Neuronal stem cell (in vitro differentiated cells): ENCODE data around the gene SLC2A13.

Source experiments
- DNase-seq: peaks from one replicate; pipeline ENCODE4 v3.0.0-alpha.2; 2013; ENCODE audit warnings: low spot score
- H2AFZ ChIP-seq: one replicate; pipeline ENCODE4 v1.6.1; 2013; ENCODE audit warnings: mild to moderate bottlenecking, low read length, inconsistent platforms
- H2AK5ac ChIP-seq: 2 replicates; pipeline ENCODE4 v1.6.1; 2013; ENCODE audit warnings: low read depth, mild to moderate bottlenecking, inconsistent platforms, low read length, moderate library complexity, mixed read lengths
- H2BK120ac ChIP-seq: 2 replicates; pipeline ENCODE4 v1.6.1; 2013; ENCODE audit warnings: low read depth, mild to moderate bottlenecking, inconsistent platforms, low read length, moderate library complexity, mixed read lengths
- H2BK12ac ChIP-seq: one replicate; pipeline ENCODE4 v1.6.1; 2013; ENCODE audit warnings: low read length, inconsistent platforms
- H2BK15ac ChIP-seq: 2 replicates; pipeline ENCODE4 v1.6.1; 2013; ENCODE audit warnings: mild to moderate bottlenecking, low read length, inconsistent platforms, mixed read lengths
- H2BK5ac ChIP-seq: one replicate; pipeline ENCODE4 v1.6.1; 2013; ENCODE audit warnings: inconsistent platforms, mild to moderate bottlenecking, low read length, moderate library complexity
- H3K14ac ChIP-seq: one replicate; pipeline ENCODE4 v1.6.1; 2013; ENCODE audit warnings: low read length, inconsistent platforms
- H3K18ac ChIP-seq: 2 replicates; pipeline ENCODE4 v1.6.1; 2013; ENCODE audit warnings: low read length, inconsistent platforms
- H3K23ac ChIP-seq: 2 replicates; pipeline ENCODE4 v1.6.1; 2013; ENCODE audit warnings: low read depth, mild to moderate bottlenecking, mixed read lengths, low read length, inconsistent platforms; ENCODE audit not compliant: poor library complexity
- H3K27ac ChIP-seq: replicated peaks from 3 replicates; pipeline ENCODE4 v1.5.1; 2013; ENCODE audit warnings: low read length, inconsistent platforms
- H3K27me3 ChIP-seq, 3 experiments: 2 replicates each; pipeline ENCODE4 v1.6.1; 2013; ENCODE audit warnings: low read length in 3 of 3, mild to moderate bottlenecking in 2 of 3, inconsistent platforms in 1 of 3, low read depth in 1 of 3, mixed read lengths in 1 of 3, moderate library complexity in 1 of 3; ENCODE audit not compliant: control insufficient read depth in 3 of 3, insufficient read depth in 3 of 3
- H3K36me3 ChIP-seq, 2 donors: replicated peaks in 1 of 2; 2 replicates each; pipeline ENCODE4 v1.6.1; 2013; ENCODE audit warnings: low read length in 2 of 2; ENCODE audit not compliant: control insufficient read depth in 2 of 2, insufficient read depth in 2 of 2
- H3K4ac ChIP-seq: 2 replicates; pipeline ENCODE4 v1.6.1; 2013; ENCODE audit warnings: inconsistent platforms, mild to moderate bottlenecking, low read length, moderate library complexity
- H3K4me1 ChIP-seq, 2 donors: 1 replicate in 1 of 2; 2 replicates in 1 of 2; pipeline ENCODE4 v1.6.1; 2013; ENCODE audit warnings: low read length in 2 of 2, low read depth in 1 of 2; ENCODE audit not compliant: control insufficient read depth in 2 of 2, insufficient read depth in 1 of 2
- H3K4me2 ChIP-seq: one replicate; pipeline ENCODE4 v1.6.1; 2013; ENCODE audit warnings: mild to moderate bottlenecking, low read length, inconsistent platforms; ENCODE audit not compliant: insufficient read depth, poor library complexity, severe bottlenecking
- H3K4me3 ChIP-seq, 2 donors: 2 replicates each; pipeline ENCODE4 v1.5.1; 2013; ENCODE audit warnings: low read length in 2 of 2, mild to moderate bottlenecking in 2 of 2, inconsistent platforms in 1 of 2, moderate library complexity in 1 of 2
- H3K79me1 ChIP-seq: one replicate; pipeline ENCODE4 v1.6.1; 2013; ENCODE audit warnings: low read depth, mild to moderate bottlenecking, inconsistent platforms, low read length, moderate library complexity
- H3K9ac ChIP-seq: one replicate; pipeline ENCODE4 v1.6.1; 2013; ENCODE audit warnings: mild to moderate bottlenecking, low read depth, low read length, inconsistent platforms; ENCODE audit not compliant: poor library complexity
- H3K9me3 ChIP-seq, 2 donors: replicated peaks in 1 of 2; 2 replicates each; pipeline versions ENCODE3 to v1.6.1; 2013; ENCODE audit warnings: low read length in 2 of 2, mild to moderate bottlenecking in 2 of 2, inconsistent platforms in 1 of 2, low read depth in 1 of 2, mixed read lengths in 1 of 2, moderate library complexity in 1 of 2; ENCODE audit not compliant: control insufficient read depth in 2 of 2, insufficient read depth in 1 of 2
- H4K8ac ChIP-seq: one replicate; pipeline ENCODE4 v1.6.1; 2013; ENCODE audit warnings: low read depth, mild to moderate bottlenecking, inconsistent platforms, low read length, moderate library complexity
- H4K91ac ChIP-seq: one replicate; pipeline ENCODE4 v1.6.1; 2013; ENCODE audit warnings: low read length, low read depth, mild to moderate bottlenecking, inconsistent platforms; ENCODE audit not compliant: poor library complexity
- WGBS, 2 donors: extraction: QIAGEN DNeasy Blood & Tissue Kit; methylation state at CpG; one replicate each; pipeline ENCODE4 v1.1.7; 2013; ENCODE audit warnings: missing lambda C conversion rate in 2 of 2, mixed read lengths in 1 of 2; ENCODE audit not compliant: insufficient read length in 2 of 2, insufficient replicate concordance in 1 of 2; ENCODE audit errors: extremely low coverage in 2 of 2; 5-methylcytosine and 5-hydroxymethylcytosine counted together

SLC2A13 gene

DNA sequence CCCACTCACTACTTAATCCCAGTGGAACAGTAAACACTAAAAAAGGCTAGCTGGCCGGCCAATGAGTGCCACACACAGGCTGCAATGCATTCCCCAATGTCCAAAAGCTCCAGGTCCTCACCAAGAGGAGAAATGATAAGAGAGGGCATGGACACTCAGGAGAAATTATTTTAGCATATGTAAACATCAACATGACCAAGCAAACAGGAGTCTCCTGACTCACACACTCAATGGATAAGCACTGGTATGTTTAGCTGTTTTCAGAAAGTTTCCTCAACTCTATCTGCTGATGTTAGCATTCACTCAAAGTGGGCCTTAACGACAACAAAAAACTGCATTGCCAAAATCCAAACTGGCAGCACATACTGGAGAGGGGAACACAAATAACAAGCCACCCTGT is 105.0 kb downstream of the SLC2A13 start:
- H3K4me1 ChIP-seq: peaks cover 0 to 3% of the 10 kb centered on the region in 2 donors
- H3K4ac ChIP-seq: no peak overlapping the region
- no peak overlapping the region for H3K9ac ChIP-seq
- peaks cover 2 to 6% of the 10 kb centered on the region in 2 donors for H3K9me3 ChIP-seq
- no peak overlapping the region for H4K91ac ChIP-seq
- H3K27me3 ChIP-seq: no peaks in the 10 kb centered on the region
- H2AFZ ChIP-seq: no peak overlapping the region
- H3K23ac ChIP-seq: no peak overlapping the region
- no peak overlapping the region for H3K4me2 ChIP-seq
- H2BK12ac ChIP-seq: no peak overlapping the region
- no peak overlapping the region for H2BK15ac ChIP-seq
- no peaks in the 10 kb centered on the region for H3K36me3 ChIP-seq
- no CpG with 5 or more reads among the region's 2 CpGs for WGBS, 2 donors
- H3K4me3 ChIP-seq: no peak overlapping the region
- no peaks in the 10 kb centered on the region for H3K79me1 ChIP-seq
- no peak overlapping the region for H2BK5ac ChIP-seq
- H3K14ac ChIP-seq: no peak overlapping the region
- H3K27ac ChIP-seq: no peak overlapping the region
- DNase-seq: no peak
- no peak overlapping the region for H3K18ac ChIP-seq
- H2BK120ac ChIP-seq: no peak overlapping the region
- no peak overlapping the region for H4K8ac ChIP-seq
- H2AK5ac ChIP-seq: no peak overlapping the region

GRCh38 chr12:39993268-39993667 is 112.6 kb downstream of the SLC2A13 start:
- H2BK12ac ChIP-seq: no peak overlapping the region
- H3K18ac ChIP-seq: no peak overlapping the region
- no peak overlapping the region for H4K91ac ChIP-seq
- no peak overlapping the region for H3K14ac ChIP-seq
- H3K23ac ChIP-seq: no peak overlapping the region
- no peak overlapping the region for H3K4me2 ChIP-seq
- DNase-seq: no peak
- no peak overlapping the region for H2BK120ac ChIP-seq
- no peak overlapping the region for H4K8ac ChIP-seq
- H3K9me3 ChIP-seq: peaks cover 0 to 6% of the 10 kb centered on the region in 2 donors
- no peak overlapping the region for H2AFZ ChIP-seq
- H3K36me3 ChIP-seq: no peaks in the 10 kb centered on the region
- H3K4ac ChIP-seq: no peak overlapping the region
- H2BK15ac ChIP-seq: no peak overlapping the region
- H3K4me3 ChIP-seq: no peak overlapping the region
- peaks cover 0 to 5% of the 10 kb centered on the region in 2 donors for H3K4me1 ChIP-seq
- H3K27me3 ChIP-seq: peaks cover 0 to 2% (median 0%) of the 10 kb centered on the region in 3 experiments
- H3K9ac ChIP-seq: no peak overlapping the region
- H3K79me1 ChIP-seq: no peaks in the 10 kb centered on the region
- H2AK5ac ChIP-seq: no peak overlapping the region
- no peak overlapping the region for H2BK5ac ChIP-seq
- no CpG with 5 or more reads among the region's 1 CpG for WGBS, 2 donors
- H3K27ac ChIP-seq: no peak overlapping the region

GRCh38 chr12:39990122-39991101 is 115.5 kb downstream of the SLC2A13 start:
- Histone ChIP-seq H3K4me1 (peaks cover 0 to 5% of the 10 kb centered on the region in 2 donors), H2BK12ac (no peak overlapping the region), H3K23ac (no peak overlapping the region), H2AK5ac (no peak overlapping the region), H4K8ac (no peak overlapping the region), H3K36me3 (no peaks in the 10 kb centered on the region), H2BK5ac (no peak overlapping the region), H3K79me1 (no peaks in the 10 kb centered on the region), H3K4me3 (no peak overlapping the region), H2AFZ (no peak overlapping the region), H3K4me2 (no peak overlapping the region), H3K27ac (no peak overlapping the region), H3K18ac (no peak overlapping the region), H4K91ac (no peak overlapping the region), H3K9me3 (no peaks in the 10 kb centered on the region), H2BK120ac (no peak overlapping the region), H3K9ac (no peak overlapping the region), H3K27me3 (peaks cover 0 to 2% (median 0%) of the 10 kb centered on the region in 3 experiments), H2BK15ac (no peak overlapping the region), H3K14ac (no peak overlapping the region), H3K4ac (no peak overlapping the region)
- 100% methylated on average over 1 of the region's 4 CpGs; no CpG with 5 or more reads in 1 of the 2 donors for WGBS, 2 donors
- no peak for DNase-seq

- Histone ChIP-seq H3K4ac (no peak overlapping the region), H3K27ac (no peak overlapping the region), H2BK120ac (no peak overlapping the region), H2BK12ac (no peak overlapping the region), H3K36me3 (no peaks in the 10 kb centered on the region), H3K14ac (no peak overlapping the region), H2BK5ac (no peak overlapping the region), H3K4me3 (no peak overlapping the region), H3K27me3 (peaks cover 0 to 2% (median 0%) of the 10 kb centered on the region in 3 experiments), H3K4me2 (no peak overlapping the region), H3K4me1 (peaks cover 0 to 5% of the 10 kb centered on the region in 2 donors), H4K8ac (no peak overlapping the region), H2AFZ (no peak overlapping the region), H3K18ac (no peak overlapping the region), H2BK15ac (no peak overlapping the region), H3K79me1 (no peaks in the 10 kb centered on the region), H3K9ac (no peak overlapping the region), H2AK5ac (no peak overlapping the region), H3K9me3 (no peaks in the 10 kb centered on the region), H4K91ac (no peak overlapping the region), H3K23ac (no peak overlapping the region)
- whole genome bisulfite sequencing, 2 donors: no CpG with 5 or more reads among the region's 1 CpG
- DNase-seq: no peak
Measured at GRCh38 chr12:39989501-39989900, 116.4 kb downstream of the SLC2A13 start.
